IMR-90 (cell line): ENCODE data around the gene GJA5. TPM values are rescaled to one million over a fixed set of nuclear protein-coding genes. Genes with fewer than 3 reads are reported as not detected.

ENCODE experiments used
- ATAC-seq: fragments of 200-7000 bp; cut with Tn5 transposase; 2 replicates; pipeline ENCODE4 v1.9.1; 2020; ENCODE audit warnings: low read depth, mild to moderate bottlenecking, moderate library complexity
- BruUV-seq: library from RNA; stranded (reverse); fragments of 400-500 nt; replicated peaks from 2 replicates; lab custom pipeline; 2021; lab: Mats Ljungman, UMichigan
- CTCF ChIA-PET: fragments of 300-600 bp; formaldehyde crosslinking; extraction: SDS; loops from one replicate; lab custom pipeline; 2021; ENCODE audit warnings: antibody characterized with exemption; lab: Yijun Ruan, JAX
- POLR2A ChIA-PET: fragments of 300-600 bp; sonication (Branson Sonifier 250); formaldehyde crosslinking; loops from one replicate; lab custom pipeline; 2022; ENCODE audit warnings: antibody characterized with exemption; ENCODE audit not compliant: unreplicated experiment; lab: Charles Lee
- DNase-seq: peaks from one replicate; pipeline ENCODE4 v3.0.0; 2013
- H2AFZ ChIP-seq: replicated peaks from 2 replicates; pipeline ENCODE3; 2013; ENCODE audit warnings: low read length, mild to moderate bottlenecking; ENCODE audit not compliant: poor library complexity
- H2AK5ac ChIP-seq: 2 replicates; pipeline ENCODE4 v1.6.1; 2013; ENCODE audit warnings: low read depth, low read length, inconsistent platforms
- H2AK9ac ChIP-seq: replicated peaks from 2 replicates; pipeline ENCODE3; 2013; ENCODE audit warnings: mild to moderate bottlenecking, low read depth, low read length, moderate library complexity; ENCODE audit not compliant: poor library complexity
- H2BK120ac ChIP-seq: 2 replicates; pipeline ENCODE4 v1.6.1; 2013; ENCODE audit warnings: low read depth, low read length, inconsistent platforms
- H2BK15ac ChIP-seq: 3 replicates; pipeline ENCODE4 v1.6.1; 2013; ENCODE audit warnings: low read depth, low read length, inconsistent platforms
- H2BK20ac ChIP-seq: 2 replicates; pipeline ENCODE4 v1.6.1; 2013; ENCODE audit warnings: low read depth, mild to moderate bottlenecking, inconsistent platforms, low read length, moderate library complexity
- H2BK5ac ChIP-seq: 2 replicates; pipeline ENCODE4 v1.6.1; 2013; ENCODE audit warnings: mild to moderate bottlenecking, low read depth, low read length, inconsistent platforms; ENCODE audit not compliant: poor library complexity, severe bottlenecking
- H3K14ac ChIP-seq: replicated peaks from 2 replicates; pipeline ENCODE4 v1.6.1; 2013; ENCODE audit warnings: low read depth, low read length, inconsistent platforms
- H3K18ac ChIP-seq: 2 replicates; pipeline ENCODE4 v1.6.1; 2013; ENCODE audit warnings: low read depth, low read length, control low read depth
- H3K23ac ChIP-seq: 2 replicates; pipeline ENCODE4 v1.6.1; 2013; ENCODE audit warnings: low read depth, low read length, inconsistent platforms
- H3K27ac ChIP-seq: 2 replicates; pipeline ENCODE4 v1.5.1; 2013; ENCODE audit warnings: mild to moderate bottlenecking, control low read depth, low read length; ENCODE audit not compliant: insufficient read depth
- H3K27me3 ChIP-seq: 2 replicates; pipeline ENCODE4 v1.6.1; 2013; ENCODE audit warnings: low read length; ENCODE audit not compliant: control insufficient read depth, insufficient read depth
- H3K36me3 ChIP-seq: 2 replicates; pipeline ENCODE4 v1.6.1; 2013; ENCODE audit warnings: low read length, mixed read lengths; ENCODE audit not compliant: control insufficient read depth, insufficient read depth
- H3K4ac ChIP-seq: 2 replicates; pipeline ENCODE4 v1.6.1; 2013; ENCODE audit warnings: low read depth, low read length, inconsistent platforms
- H3K4me1 ChIP-seq: 2 replicates; pipeline ENCODE4 v1.6.1; 2013; ENCODE audit warnings: low read length, mixed read lengths; ENCODE audit not compliant: control insufficient read depth, insufficient read depth
- H3K4me2 ChIP-seq: 2 replicates; pipeline ENCODE4 v1.6.1; 2013; ENCODE audit warnings: low read depth, mild to moderate bottlenecking, control low read depth, low read length, moderate library complexity
- H3K4me3 ChIP-seq: 2 replicates; pipeline ENCODE4 v1.5.1; 2013; ENCODE audit warnings: low read depth, mild to moderate bottlenecking, control low read depth, low read length, moderate library complexity; ENCODE audit not compliant: insufficient read depth
- H3K56ac ChIP-seq: 2 replicates; pipeline ENCODE4 v1.6.1; 2013; ENCODE audit warnings: low read length, inconsistent platforms; ENCODE audit not compliant: insufficient read depth; ENCODE audit errors: extremely low read depth
- H3K79me1 ChIP-seq, 2 experiments: 2 replicates each; pipeline ENCODE4 v1.6.1; 2013; ENCODE audit warnings: low read length in 2 of 2, inconsistent platforms in 1 of 2, low read depth in 1 of 2
- H3K9ac ChIP-seq: 2 replicates; pipeline ENCODE4 v1.6.1; 2013; ENCODE audit warnings: low read depth, low read length, control low read depth
- H3K9me1 ChIP-seq: 2 replicates; pipeline ENCODE4 v1.6.1; 2013; ENCODE audit warnings: low read length, inconsistent platforms; ENCODE audit not compliant: insufficient read depth
- H3K9me3 ChIP-seq: 2 replicates; pipeline ENCODE4 v1.6.1; 2013; ENCODE audit warnings: low read length; ENCODE audit not compliant: control insufficient read depth, insufficient read depth
- H4K20me1 ChIP-seq: 2 replicates; pipeline ENCODE4 v1.6.1; 2013; ENCODE audit warnings: low read length, inconsistent platforms; ENCODE audit not compliant: insufficient read depth
- H4K5ac ChIP-seq: 2 replicates; pipeline ENCODE4 v1.6.1; 2013; ENCODE audit warnings: mild to moderate bottlenecking, low read depth, low read length, control low read depth
- H4K8ac ChIP-seq, 2 experiments: 2 replicates each; pipeline ENCODE4 v1.6.1; 2013; ENCODE audit warnings: low read depth in 2 of 2, low read length in 2 of 2, control low read depth in 1 of 2, inconsistent platforms in 1 of 2
- H4K91ac ChIP-seq: 2 replicates; pipeline ENCODE4 v1.6.1; 2013; ENCODE audit warnings: low read depth, low read length, inconsistent platforms; ENCODE audit not compliant: insufficient read depth
- BHLHE40 ChIP-seq: fragments of 150-350 bp; IDR thresholded peaks from 2 replicates; pipeline ENCODE4 v1.6.1; 2016; ENCODE audit warnings: mild to moderate bottlenecking, low read depth, low read length
- CEBPB ChIP-seq: IDR thresholded peaks from 2 replicates; pipeline ENCODE4 v1.6.1; 2012; ENCODE audit warnings: low read depth, low read length, improper control_type of control experiment
- CHD1 ChIP-seq: IDR thresholded peaks from 2 replicates; pipeline ENCODE4 v1.6.1; 2012; ENCODE audit warnings: low read depth, low read length, improper control_type of control experiment
- CTCF ChIP-seq: conservative IDR thresholded peaks from 2 replicates; pipeline ENCODE4 v1.5.1; 2012; ENCODE audit warnings: mild to moderate bottlenecking, low read depth, low read length, improper control_type of control experiment
- ELK1 ChIP-seq: fragments of 150-350 bp; IDR thresholded peaks from 2 replicates; pipeline ENCODE4 v1.6.1; 2016; ENCODE audit warnings: low read depth, mild to moderate bottlenecking, low read length, moderate library complexity, borderline replicate concordance
- FOS ChIP-seq: fragments of 150-350 bp; IDR thresholded peaks from 2 replicates; pipeline ENCODE4 v1.6.1; 2016; ENCODE audit warnings: low read depth, low read length
- MAFK ChIP-seq: IDR thresholded peaks from 2 replicates; pipeline ENCODE4 v1.6.1; 2012; ENCODE audit warnings: low read depth, low read length, improper control_type of control experiment
- MAZ ChIP-seq: IDR thresholded peaks from 2 replicates; pipeline ENCODE4 v1.6.1; 2012; ENCODE audit warnings: low read depth, mild to moderate bottlenecking, low read length, improper control_type of control experiment, moderate library complexity, borderline replicate concordance
- MXI1 ChIP-seq: IDR thresholded peaks from 2 replicates; pipeline ENCODE4 v1.6.1; 2012; ENCODE audit warnings: low read depth, mild to moderate bottlenecking, low read length, moderate library complexity, borderline replicate concordance
- NFE2L2 ChIP-seq: fragments of 150-350 bp; IDR thresholded peaks from 2 replicates; pipeline ENCODE4 v1.6.1; 2016; ENCODE audit warnings: low read depth, mild to moderate bottlenecking, low read length
- POLR2A ChIP-seq: IDR thresholded peaks from 2 replicates; pipeline ENCODE4 v1.6.1; 2012; ENCODE audit warnings: mild to moderate bottlenecking, low read depth, low read length
- RAD21 ChIP-seq: IDR thresholded peaks from 2 replicates; pipeline ENCODE4 v1.6.1; 2012; ENCODE audit warnings: low read length, improper control_type of control experiment
- RCOR1 ChIP-seq: IDR thresholded peaks from 2 replicates; pipeline ENCODE4 v1.6.1; 2012; ENCODE audit warnings: mild to moderate bottlenecking, low read length, improper control_type of control experiment; ENCODE audit not compliant: insufficient replicate concordance
- RFX5 ChIP-seq: IDR thresholded peaks from 2 replicates; pipeline ENCODE4 v1.8.0; 2012; ENCODE audit warnings: low read depth, mild to moderate bottlenecking, low read length, moderate library complexity
- SMC3 ChIP-seq: fragments of 150-350 bp; IDR thresholded peaks from 2 replicates; pipeline ENCODE4 v1.6.1; 2016; ENCODE audit warnings: low read depth, mild to moderate bottlenecking, antibody characterized with exemption, low read length, moderate library complexity
- WGBS, 2 experiments: methylation state at CpG; one replicate each; pipeline versions ENCODE4 v1.1.5 to v1.1.7; 2013; ENCODE audit warnings: missing lambda C conversion rate in 2 of 2; ENCODE audit not compliant: insufficient read length in 1 of 2; ENCODE audit errors: extremely low coverage in 2 of 2; 5-methylcytosine and 5-hydroxymethylcytosine counted together
- dilution Hi-C: fragments of 300-500 bp; cut with HindIII; formaldehyde crosslinking; loops from one replicate; pipeline ENCODE4 v1.14.3; 2018; ENCODE audit warnings: low sequenced_read_pairs; ENCODE audit not compliant: unreplicated experiment
- in situ Hi-C: fragments of 300-500 bp; cut with MboI; formaldehyde crosslinking; loops from 3 replicates; pipeline ENCODE4 v1.14.3; 2019; ENCODE audit warnings: low sequenced_read_pairs, inconsistent platforms, mixed read lengths
- intact Hi-C: fragments of 100-400 bp; cut with micrococcal nuclease; formaldehyde crosslinking; loops from 2 replicates; pipeline ENCODE4 v1.10.0; 2022
- polyA plus RNA-seq, 3 experiments: library from polyadenylated mRNA; depleted of rRNA; stranded (reverse); fragments of >200 nt; gene quantifications; 2 replicates each; pipeline ENCODE4 v1.2.3, GENCODE V29; 2012; ENCODE audit warnings: low replicate concordance in 1 of 3
- total RNA-seq: library from RNA; depleted of rRNA; stranded (reverse); fragments of >200 nt; gene quantifications from 2 replicates; pipeline ENCODE4 v1.2.3, GENCODE V29; 2012

The GJA5 gene
- total and polyA plus RNA-seq, 2 of the 4 experiments (the other 2 are of a cell fraction), result not detected

GRCh38 chr1:147809236-147809635 is 48.8 kb upstream of the GJA5 start:
- H2BK20ac ChIP-seq, result no peak overlapping the region
- H4K20me1 ChIP-seq, result no peaks in the 10 kb centered on the region
- no peaks in the 10 kb centered on the region for H3K27me3 ChIP-seq
- no peak for ATAC-seq
- no peaks in the 10 kb centered on the region for H3K9me1 ChIP-seq
- no peak overlapping the region for H2AK5ac ChIP-seq
- no peak overlapping the region for H3K9ac ChIP-seq
- no TSS peak for BruUV-seq
- H3K4me2 ChIP-seq, result no peak overlapping the region
- CTCF ChIA-PET, result no interaction called here
- TF ChIP-seq POLR2A, result no peak
- TF ChIP-seq RAD21, result no peak
- no peak for TF ChIP-seq CTCF
- TF ChIP-seq CEBPB, result no peak
- no peak for TF ChIP-seq BHLHE40
- TF ChIP-seq RFX5, result no peak
- TF ChIP-seq ELK1, result no peak
- no peak for TF ChIP-seq MXI1
- no peak for TF ChIP-seq NFE2L2
- no peak for TF ChIP-seq CHD1
- TF ChIP-seq SMC3, result no peak
- no peak for TF ChIP-seq MAZ
- TF ChIP-seq RCOR1, result no peak
- no peak for TF ChIP-seq MAFK
- TF ChIP-seq FOS, result no peak
- H3K9me3 ChIP-seq, result no peaks in the 10 kb centered on the region
- H3K4me1 ChIP-seq, result no peaks in the 10 kb centered on the region
- H3K23ac ChIP-seq, result no peak overlapping the region
- H3K18ac ChIP-seq, result no peak overlapping the region
- H2BK5ac ChIP-seq, result no peak overlapping the region
- no peak overlapping the region for H2AK9ac ChIP-seq
- H3K4ac ChIP-seq, result no peak overlapping the region
- no peak overlapping the region for H4K91ac ChIP-seq
- no peak overlapping the region for H3K56ac ChIP-seq
- H3K27ac ChIP-seq, result no peak overlapping the region
- H4K8ac ChIP-seq, result no peak overlapping the region
- no peak overlapping the region for H3K14ac ChIP-seq
- H4K5ac ChIP-seq, result no peak overlapping the region
- POLR2A ChIA-PET, result no interaction called here
- no peaks in the 10 kb centered on the region for H3K36me3 ChIP-seq
- WGBS, 2 experiments, result no CpG with 5 or more reads among the region's 1 CpG
- no peaks in the 10 kb centered on the region for H3K79me1 ChIP-seq
- no peak for DNase-seq
- intact Hi-C loops (no loop called here), in situ Hi-C loops (no loop called here), dilution Hi-C loops (no loop called here)
- no peak overlapping the region for H2BK120ac ChIP-seq
- H2AFZ ChIP-seq, result no peak overlapping the region
- no peak overlapping the region for H3K4me3 ChIP-seq
- no peak overlapping the region for H2BK15ac ChIP-seq
